Vagina (tissue), 2 donors: ENCODE measurements around the gene CCDC188.

Experiments
- POLR2A ChIP-seq, 2 donors: fragments of 450-650 bp; IDR thresholded peaks; one replicate each; pipeline ENCODE4 v1.6.1; 2017; ENCODE audit warnings: antibody characterized with exemption in 2 of 2, mild to moderate bottlenecking in 2 of 2, moderate library complexity in 2 of 2
- POLR2AphosphoS5 ChIP-seq, 2 donors: sonication (generic); formaldehyde crosslinking; IDR thresholded peaks; one replicate each; pipeline ENCODE4 v1.9.0; 2017; ENCODE audit warnings: antibody characterized with exemption in 2 of 2, mild to moderate bottlenecking in 2 of 2, low read depth in 1 of 2; ENCODE audit not compliant: insufficient read depth in 1 of 2
- TF ChIP-seq, protein P1 (sequence below), 3 experiments: fragments of 450-650 bp in 2 of 3; fragments of 200-600 bp in 1 of 3; sonication (generic) in 1 of 3; IDR thresholded peaks; one replicate each; pipeline ENCODE4 v1.5.1; 2017 to 2019; ENCODE audit warnings: antibody characterized with exemption in 3 of 3, mild to moderate bottlenecking in 2 of 3, moderate library complexity in 2 of 3

DNA sequence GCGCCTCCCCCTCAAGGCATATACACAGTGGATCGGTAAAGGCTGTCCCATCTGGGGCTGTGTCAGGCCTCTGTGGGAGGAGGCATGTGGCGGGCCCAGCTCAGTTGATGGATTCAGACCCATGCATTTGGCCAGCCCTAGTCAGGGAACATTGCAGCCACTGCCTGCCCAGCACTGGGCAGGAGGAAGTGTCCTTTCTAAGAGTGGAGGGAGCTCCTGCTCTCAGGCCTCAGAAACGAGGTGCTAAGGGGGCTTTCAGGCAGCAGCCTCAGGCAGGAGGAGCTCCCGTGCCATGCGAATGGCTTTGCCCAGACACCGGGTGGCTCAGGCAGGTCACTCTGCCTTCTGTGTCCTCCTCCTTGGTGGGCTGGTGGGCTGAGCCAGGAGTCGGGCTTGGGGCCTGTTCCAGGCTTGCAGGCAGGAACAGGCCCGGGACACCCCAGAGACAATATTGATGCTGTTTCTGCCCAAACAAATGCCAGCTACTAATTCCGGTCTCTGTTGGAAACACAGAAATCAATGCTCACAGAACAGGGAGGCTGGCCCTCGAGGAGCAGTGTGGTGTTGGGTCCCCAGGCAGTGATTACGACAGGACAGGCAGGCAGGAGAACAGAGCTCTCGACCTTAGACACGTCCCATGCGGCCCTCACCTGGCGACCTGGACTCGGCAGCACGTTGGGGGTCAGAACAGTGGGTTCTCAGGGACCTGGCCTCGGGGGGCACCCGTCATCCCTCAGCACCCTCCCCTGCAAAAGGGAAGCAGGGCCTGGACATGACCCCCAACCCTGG, 42.3 kb upstream of the CCDC188 start:
- TF ChIP-seq, protein P1, sequence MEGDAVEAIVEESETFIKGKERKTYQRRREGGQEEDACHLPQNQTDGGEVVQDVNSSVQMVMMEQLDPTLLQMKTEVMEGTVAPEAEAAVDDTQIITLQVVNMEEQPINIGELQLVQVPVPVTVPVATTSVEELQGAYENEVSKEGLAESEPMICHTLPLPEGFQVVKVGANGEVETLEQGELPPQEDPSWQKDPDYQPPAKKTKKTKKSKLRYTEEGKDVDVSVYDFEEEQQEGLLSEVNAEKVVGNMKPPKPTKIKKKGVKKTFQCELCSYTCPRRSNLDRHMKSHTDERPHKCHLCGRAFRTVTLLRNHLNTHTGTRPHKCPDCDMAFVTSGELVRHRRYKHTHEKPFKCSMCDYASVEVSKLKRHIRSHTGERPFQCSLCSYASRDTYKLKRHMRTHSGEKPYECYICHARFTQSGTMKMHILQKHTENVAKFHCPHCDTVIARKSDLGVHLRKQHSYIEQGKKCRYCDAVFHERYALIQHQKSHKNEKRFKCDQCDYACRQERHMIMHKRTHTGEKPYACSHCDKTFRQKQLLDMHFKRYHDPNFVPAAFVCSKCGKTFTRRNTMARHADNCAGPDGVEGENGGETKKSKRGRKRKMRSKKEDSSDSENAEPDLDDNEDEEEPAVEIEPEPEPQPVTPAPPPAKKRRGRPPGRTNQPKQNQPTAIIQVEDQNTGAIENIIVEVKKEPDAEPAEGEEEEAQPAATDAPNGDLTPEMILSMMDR (IDR thresholded peaks at IDR 0.05), result no peak
- no peak for TF ChIP-seq POLR2A (IDR thresholded peaks at IDR 0.05)
- no peak for TF ChIP-seq POLR2AphosphoS5 (IDR thresholded peaks at IDR 0.05; ENCODE audit: insufficient read depth in 1 of 2, low read depth in 1 of 2)
